ENCODE results near the gene POLR3A.
"Not testable (repeated sequence)": the region's sequence is repeated elsewhere in the genome, so short reads cannot be mapped to it uniquely, and the experiment has no call there.

The POLR3A gene

GRCh38 chr10:78029269-78030226, at the start of gene POLR3A:
TSS of gene POLR3A (minus strand) at chr10:78029515. CDS start at chr10:78029407, 108 bp downstream.
- peak; percentile 97 for DNase-seq

- no peak for DNase-seq
Measured at GRCh38 chr10:78078539-78079330, 49.4 kb upstream of the POLR3A start.

DNA sequence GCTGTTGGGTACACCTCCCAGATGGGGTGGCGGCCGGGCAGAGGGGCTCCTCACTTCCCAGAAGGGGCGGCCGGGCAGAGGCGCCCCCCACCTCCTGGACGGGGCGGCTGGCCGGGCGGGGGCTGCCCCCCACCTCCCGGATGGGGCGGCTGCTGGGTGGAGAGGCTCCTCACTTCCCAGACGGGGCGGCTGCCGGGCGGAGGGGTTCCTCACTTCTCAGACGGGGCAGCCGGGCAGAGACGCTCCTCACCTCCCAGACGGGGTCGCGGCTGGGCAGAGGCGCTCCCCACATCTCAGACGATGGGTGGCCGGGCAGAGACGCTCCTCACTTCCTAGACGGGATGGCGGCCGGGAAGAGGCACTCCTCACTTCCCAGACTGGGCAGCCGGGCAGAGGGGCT, 46.5 kb upstream of the POLR3A start:
- DNase-seq: not testable (repeated sequence)

- no peak for DNase-seq
Measured at GRCh38 chr10:78072504-78072903, 43.2 kb upstream of the POLR3A start.

DNA sequence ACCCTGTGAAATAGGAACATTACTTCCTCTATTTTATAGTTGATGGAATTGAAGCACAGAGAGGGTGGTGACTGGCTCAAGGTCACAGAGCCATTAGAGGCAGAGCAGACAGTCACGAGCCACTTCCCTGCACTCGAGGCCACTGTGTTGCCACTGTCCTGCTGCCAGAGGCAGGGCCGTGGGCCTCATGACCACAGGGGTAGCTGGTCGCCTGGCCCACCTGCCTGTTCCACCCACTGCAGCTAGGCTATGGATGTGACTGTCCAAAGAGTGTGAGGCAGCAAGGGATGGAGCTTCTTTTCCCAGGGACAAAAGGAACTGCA, 42.5 kb upstream of the POLR3A start:
- DNase-seq: no peak

DNA sequence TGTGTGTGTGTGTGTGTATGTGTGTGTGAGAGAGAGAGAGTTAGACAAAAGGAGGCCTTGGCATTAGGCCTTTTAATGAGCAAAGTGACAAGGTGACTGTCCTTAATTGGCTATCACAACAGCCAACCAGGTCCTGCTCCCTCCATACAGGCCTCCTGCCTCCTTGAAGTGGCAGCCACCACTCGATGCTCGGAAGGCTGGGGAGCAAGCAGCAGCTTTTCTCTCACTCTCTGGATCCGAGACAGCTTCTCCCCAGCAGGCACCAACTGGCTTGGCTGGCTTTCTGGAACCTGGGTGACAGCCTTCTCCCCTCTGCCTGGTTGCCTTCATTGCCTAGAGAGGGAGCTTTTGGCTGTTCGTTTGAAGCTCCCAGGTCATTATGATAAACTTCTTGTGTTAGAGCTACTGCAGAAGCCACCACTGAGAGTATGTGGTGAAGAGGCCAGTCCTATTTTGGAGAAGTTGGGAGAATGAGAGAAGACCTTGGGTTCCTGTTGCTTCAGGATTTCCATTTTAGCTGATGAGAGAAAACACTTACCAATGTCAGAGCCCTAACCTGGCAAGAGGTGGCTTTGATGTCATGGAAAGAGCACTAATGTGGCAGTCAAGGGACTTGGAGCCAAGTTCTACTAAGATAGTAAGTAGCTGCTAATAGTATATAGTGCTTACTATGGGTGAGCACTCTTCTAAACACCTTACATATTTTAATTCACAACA, 42.0 kb upstream of the POLR3A start:
- no peak for DNase-seq

DNA sequence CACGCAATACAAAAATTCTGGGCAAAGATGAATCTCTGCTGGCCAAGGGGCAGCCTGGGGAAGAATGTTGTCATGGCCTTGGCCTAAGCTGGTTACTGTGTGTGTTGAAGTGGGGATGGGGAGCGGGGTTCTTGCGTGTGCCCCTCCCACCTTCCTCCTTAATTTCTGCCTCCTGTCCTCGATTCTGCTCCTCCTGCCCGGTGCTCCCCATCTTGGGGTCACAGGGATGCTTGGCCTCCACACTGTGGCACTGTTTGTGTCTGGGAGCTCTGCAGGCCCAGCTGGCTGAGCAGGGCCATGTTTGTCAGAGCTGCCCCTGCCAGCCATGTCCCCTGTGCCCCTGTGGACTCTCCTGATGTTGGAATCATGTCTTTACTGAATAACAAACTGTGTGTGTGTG, 41.4 kb upstream of the POLR3A start:
- no peak for DNase-seq

DNA sequence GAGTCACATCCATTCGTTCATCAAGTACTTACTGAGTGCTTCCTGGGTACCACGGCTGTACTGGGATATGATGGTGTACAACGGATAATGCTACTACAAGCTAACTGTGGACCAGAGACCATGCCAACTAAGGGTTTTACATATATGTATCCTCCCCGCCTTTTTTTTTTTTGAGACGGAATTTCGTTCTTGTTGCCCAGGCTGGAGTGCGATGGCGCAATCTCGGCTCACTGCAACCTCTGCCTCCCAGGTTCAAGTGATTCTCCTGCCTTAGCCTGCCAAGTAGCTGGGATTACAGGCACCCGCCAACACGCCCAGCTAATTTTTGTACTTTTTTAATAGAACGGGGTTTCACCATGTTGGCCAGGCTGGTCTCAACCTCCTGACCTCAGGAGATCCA, 40.7 kb upstream of the POLR3A start:
- DNase-seq: not testable (repeated sequence)

DNA sequence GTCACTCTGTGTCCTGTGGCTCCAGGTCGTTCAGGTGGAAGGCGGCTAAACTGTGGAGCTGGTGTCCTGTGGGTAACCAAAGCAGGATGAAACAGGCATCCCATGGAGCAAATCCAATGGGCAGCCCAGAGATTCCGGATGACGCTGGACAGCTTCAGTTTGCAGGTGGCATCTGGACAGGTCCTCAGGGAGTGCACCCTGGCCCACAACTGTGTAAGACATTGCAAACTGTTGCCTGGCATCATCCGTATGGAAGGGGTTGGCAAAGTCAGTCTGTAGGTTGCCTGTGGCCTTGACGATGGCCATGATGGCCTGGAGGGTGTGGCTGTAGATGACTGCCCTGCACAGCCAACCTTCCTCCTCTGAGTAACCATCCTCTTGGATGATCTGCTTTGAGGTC, 39.8 kb upstream of the POLR3A start:
- no peak for DNase-seq

- DNase-seq: no peak
Measured at GRCh38 chr10:78066728-78067430, 37.6 kb upstream of the POLR3A start.

DNA sequence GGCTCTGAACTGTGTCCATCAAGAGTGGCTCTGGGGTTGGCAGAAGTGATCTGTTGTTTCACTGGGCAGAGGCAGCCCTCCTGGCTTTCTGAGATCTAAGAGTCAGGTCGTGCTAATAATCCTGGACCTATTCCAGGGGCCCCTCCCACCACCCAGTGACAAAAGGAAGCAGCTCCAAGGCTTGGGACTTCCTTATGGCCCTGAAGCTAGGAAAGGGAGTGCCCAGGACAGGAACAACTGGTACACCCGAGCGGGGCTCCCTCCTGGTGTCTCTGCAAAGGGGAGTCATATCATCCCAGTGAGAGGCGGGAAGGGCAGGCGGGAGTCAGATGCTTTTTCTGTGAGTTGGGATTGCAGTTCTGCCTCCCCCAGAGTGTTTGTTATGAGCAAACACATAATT, 36.7 kb upstream of the POLR3A start:
- no peak for DNase-seq

GRCh38 chr10:78065611-78066010, 36.3 kb upstream of the POLR3A start:
- DNase-seq: no peak

GRCh38 chr10:78064919-78065318, 35.6 kb upstream of the POLR3A start:
- not testable (repeated sequence) for DNase-seq

DNA sequence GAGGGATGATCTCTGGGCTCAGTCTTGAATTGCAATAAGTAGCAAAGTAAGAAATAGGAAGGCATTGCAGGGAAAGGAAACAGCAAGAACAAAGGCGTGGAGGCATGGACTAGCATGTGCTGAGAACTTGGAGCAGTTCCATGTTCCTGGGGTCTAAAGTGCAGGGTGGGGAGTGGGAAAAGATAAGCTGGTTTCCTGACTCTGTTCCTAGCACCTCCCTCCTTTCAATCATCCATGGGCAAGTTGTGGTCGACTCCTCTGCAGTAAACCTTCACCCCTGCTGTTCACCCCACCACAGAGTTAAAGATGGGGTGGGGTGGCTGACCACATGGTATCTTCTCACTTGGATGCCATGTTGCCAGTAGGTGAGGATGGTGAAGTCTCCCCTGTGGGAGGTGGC, 33.9 kb upstream of the POLR3A start:
- DNase-seq: no peak

DNA sequence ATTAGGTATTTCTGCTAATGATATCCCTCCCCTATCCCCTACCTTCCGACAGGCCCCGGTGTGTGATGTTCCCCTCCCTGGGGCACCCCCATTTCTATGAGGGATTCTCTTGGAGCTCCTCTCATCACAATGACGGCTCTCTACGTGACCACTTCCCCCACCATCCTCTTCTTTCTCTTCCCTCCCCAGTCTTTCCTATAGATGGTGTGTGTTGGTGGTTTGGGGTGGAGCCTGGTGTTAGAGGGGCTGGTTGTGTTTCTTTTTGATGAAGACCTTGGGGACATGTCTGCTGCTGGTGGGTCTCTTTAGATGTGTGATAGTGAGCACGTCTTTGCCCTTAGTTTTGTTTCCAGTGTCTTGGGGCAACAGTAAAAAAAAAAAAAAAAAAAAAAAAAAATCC, 33.0 kb upstream of the POLR3A start:
- no peak for DNase-seq

- DNase-seq: no peak
Measured at GRCh38 chr10:78059906-78060702, 30.8 kb upstream of the POLR3A start.

DNA sequence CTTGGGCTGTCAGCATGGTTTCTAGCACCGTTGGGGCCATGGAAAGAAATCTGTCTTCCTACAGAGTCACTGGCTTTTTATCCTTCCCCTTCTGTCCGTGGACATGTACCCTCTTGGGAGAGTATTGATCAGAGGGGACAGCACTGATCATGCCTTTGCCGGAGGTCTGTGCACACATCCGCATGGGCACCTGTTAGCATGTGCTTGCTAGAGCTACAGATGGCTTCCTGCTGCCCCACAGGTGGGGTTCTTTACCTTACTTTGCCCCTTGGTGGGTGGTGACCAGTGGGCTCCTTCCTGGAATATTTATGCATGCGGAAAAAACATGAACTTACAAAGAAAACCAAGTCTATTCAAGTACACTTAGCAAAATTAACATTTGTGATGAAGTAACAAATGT, 29.2 kb upstream of the POLR3A start:
- DNase-seq: no peak

DNA sequence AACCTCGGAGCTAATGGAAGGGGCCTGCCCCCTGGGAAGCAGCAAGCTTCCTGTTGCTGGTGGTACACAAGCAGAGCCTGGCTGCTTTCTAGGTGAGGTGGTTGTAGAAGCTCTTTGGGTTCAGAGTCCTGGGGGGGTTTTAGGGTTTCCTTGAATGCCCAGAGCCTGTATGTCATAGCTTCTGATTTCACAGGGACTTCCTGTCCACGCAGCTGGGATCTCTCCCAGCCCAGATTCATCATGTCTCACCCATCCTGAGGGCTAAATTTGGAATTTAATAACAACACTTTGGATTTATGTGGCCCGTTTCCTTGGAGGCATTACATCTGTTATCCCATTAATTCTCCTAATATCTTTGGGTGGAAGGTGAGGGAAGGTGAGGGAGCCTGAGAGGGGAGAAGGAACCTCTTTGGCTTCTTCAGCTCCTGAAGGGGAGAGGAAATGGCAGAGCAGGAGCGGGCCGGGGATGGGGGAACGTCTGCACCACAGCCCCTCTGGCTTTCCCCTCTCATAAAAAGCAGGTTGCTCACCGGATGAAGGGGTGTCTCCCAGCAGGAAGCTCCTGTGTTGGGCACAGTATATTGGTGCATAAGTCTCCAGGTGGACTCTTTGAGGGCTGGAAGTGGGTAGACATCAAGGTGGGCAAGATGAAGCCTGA, 24.0 kb upstream of the POLR3A start:
- DNase-seq: no peak

DNA sequence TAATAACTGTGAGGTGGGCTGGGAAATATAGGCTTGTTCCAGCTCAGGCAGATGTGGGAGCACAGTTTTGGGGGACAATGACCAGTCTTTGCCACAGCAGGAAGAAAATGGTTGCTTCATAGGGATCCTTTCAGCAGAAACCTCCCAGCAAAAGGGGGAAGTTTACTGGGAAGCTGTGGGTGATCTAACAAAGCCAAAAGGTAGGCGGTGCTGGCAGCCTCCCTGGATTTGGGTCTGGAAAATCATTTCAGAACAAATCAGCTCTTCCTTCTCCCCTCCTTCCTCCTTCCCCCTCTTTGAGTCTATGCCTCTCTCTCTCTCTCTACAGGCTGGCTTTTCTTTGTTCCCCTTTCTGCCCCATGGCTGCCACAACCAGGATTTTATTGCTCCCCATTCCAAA, 20.5 kb upstream of the POLR3A start:
- DNase-seq: no peak

DNA sequence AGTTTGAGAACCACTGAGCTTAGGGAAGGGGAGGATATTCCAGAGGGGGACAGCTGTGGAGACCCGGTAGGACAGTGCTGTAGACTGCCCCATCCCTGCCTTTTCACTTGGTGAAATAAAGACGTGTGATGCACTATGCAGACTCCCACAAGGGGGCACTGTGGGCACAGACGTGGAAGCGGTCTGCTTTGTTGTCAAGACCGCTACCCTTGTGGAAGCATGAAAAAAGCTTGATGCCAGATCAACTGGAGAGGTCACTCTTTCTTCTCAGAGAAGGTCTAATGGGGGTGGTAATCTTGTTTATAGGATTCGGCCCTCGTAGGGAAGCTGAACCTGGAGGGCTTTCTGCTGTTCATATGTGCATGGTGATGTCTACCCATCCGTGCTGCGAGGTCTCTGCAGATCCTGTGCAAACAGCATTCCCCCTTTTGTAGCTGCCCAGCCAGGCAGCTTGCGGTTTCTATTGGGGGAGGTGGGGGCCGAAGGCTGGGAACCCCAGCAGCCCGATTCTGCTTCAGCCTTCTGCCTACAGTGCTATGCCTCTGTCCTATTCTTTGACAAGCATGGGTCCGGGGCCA, 18.1 kb upstream of the POLR3A start:
- DNase-seq: peak; percentile 89

GRCh38 chr10:78046711-78047269, 17.5 kb upstream of the POLR3A start:
- no peak for DNase-seq
